NCI-H2196 treated with DMSO at 0.1 percent for 48 hours (cell line): Measurements from ENCODE around the gene CALHM3.

ENCODE experiments used
- DNase-seq: peaks from one replicate; lab custom pipeline; 2025; ENCODE audit not compliant: unreplicated experiment; lab: John Stamatoyannopoulos, UW

CALHM3 gene

GRCh38 chr10:103451091-103451813 is 27.8 kb downstream of the CALHM3 start:
- no peak for DNase-seq

- DNase-seq = no peak
Measured at GRCh38 chr10:103450201-103450695, 28.8 kb downstream of the CALHM3 start.

- no peak for DNase-seq
Measured at GRCh38 chr10:103449208-103450144, 29.6 kb downstream of the CALHM3 start.

GRCh38 chr10:103448746-103449145 is 30.3 kb downstream of the CALHM3 start:
- DNase-seq = no peak

GRCh38 chr10:103447187-103447586 is 31.9 kb downstream of the CALHM3 start:
- DNase-seq = no peak

GRCh38 chr10:103445767-103446567 is 33.1 kb downstream of the CALHM3 start:
- no peak for DNase-seq

- no peak for DNase-seq
Measured at GRCh38 chr10:103445366-103445765, 33.7 kb downstream of the CALHM3 start.

- DNase-seq = no peak
Measured at GRCh38 chr10:103444478-103444877, 34.6 kb downstream of the CALHM3 start.

GRCh38 chr10:103443475-103444185 is 35.4 kb downstream of the CALHM3 start:
- no peak for DNase-seq

GRCh38 chr10:103442031-103442461 is 37.0 kb downstream of the CALHM3 start:
- DNase-seq = no peak

GRCh38 chr10:103441611-103442010 is 37.4 kb downstream of the CALHM3 start:
- no peak for DNase-seq

GRCh38 chr10:103441206-103441605 is 37.8 kb downstream of the CALHM3 start:
- no peak for DNase-seq

GRCh38 chr10:103440416-103440815 is 38.6 kb downstream of the CALHM3 start:
- DNase-seq = no peak

- no peak for DNase-seq
Measured at GRCh38 chr10:103439776-103440175, 39.3 kb downstream of the CALHM3 start.

GRCh38 chr10:103433858-103434257 is 45.2 kb downstream of the CALHM3 start:
- DNase-seq = no peak

- DNase-seq = no peak
Measured at GRCh38 chr10:103431902-103432301, 47.1 kb downstream of the CALHM3 start.

GRCh38 chr10:103429647-103430046 is 49.4 kb downstream of the CALHM3 start:
- DNase-seq = no peak

GRCh38 chr10:103428989-103429643 is 49.9 kb downstream of the CALHM3 start:
- no peak for DNase-seq

- DNase-seq = no peak
Measured at GRCh38 chr10:103427866-103428265, 51.2 kb downstream of the CALHM3 start.

GRCh38 chr10:103423748-103424147 is 55.3 kb downstream of the CALHM3 start:
- no peak for DNase-seq
